Lower leg skin (tissue), 3 donors: Measurements from ENCODE around the gene POTEM.
"Not testable (repeated sequence)": the region's sequence is repeated elsewhere in the genome, so short reads cannot be mapped to it uniquely, and the experiment has no call there.

Source experiments
- CTCF ChIP-seq, 3 donors: fragments of 450-650 bp; IDR thresholded peaks; one replicate each; pipeline ENCODE4 v1.5.1; 2016; ENCODE audit warnings: antibody characterized with exemption in 3 of 3, mild to moderate bottlenecking in 3 of 3, moderate library complexity in 2 of 3
- POLR2A ChIP-seq, 2 donors: fragments of 450-650 bp; IDR thresholded peaks; one replicate each; pipeline ENCODE4 v1.6.1; 2016 to 2017; ENCODE audit warnings: antibody characterized with exemption in 2 of 2, mild to moderate bottlenecking in 1 of 2, moderate library complexity in 1 of 2

GRCh38 chr14:18962143-18962542, 5.1 kb upstream of the POTEM start:
- TF ChIP-seq CTCF, POLR2A (IDR thresholded peaks at IDR 0.05): not testable (repeated sequence)
